Measurements from ENCODE around the gene PRSS22.

Gene PRSS22

GRCh38 chr16:2879854-2880508, 22.0 kb upstream of the PRSS22 start:
- DNase-seq = no peak

- peak; percentile 80 for DNase-seq
Measured at GRCh38 chr16:2874912-2875362, 17.0 kb upstream of the PRSS22 start.

GRCh38 chr16:2874032-2874911, 16.3 kb upstream of the PRSS22 start:
- DNase-seq = no peak

- DNase-seq = no peak
Measured at GRCh38 chr16:2871926-2872325, 14.0 kb upstream of the PRSS22 start.

- DNase-seq = peak; percentile 97
Measured at GRCh38 chr16:2867987-2868789, 10.2 kb upstream of the PRSS22 start.

- no peak for DNase-seq
Measured at GRCh38 chr16:2867661-2867986, 9.7 kb upstream of the PRSS22 start.

- no peak for DNase-seq
Measured at GRCh38 chr16:2866431-2866830, 8.5 kb upstream of the PRSS22 start.

GRCh38 chr16:2865651-2866050, 7.7 kb upstream of the PRSS22 start:
- no peak for DNase-seq

- no peak for DNase-seq
Measured at GRCh38 chr16:2860826-2861567, 3.0 kb upstream of the PRSS22 start.

- DNase-seq = no peak
Measured at GRCh38 chr16:2859686-2860265, 1.8 kb upstream of the PRSS22 start.

GRCh38 chr16:2858245-2859025, 465 bp upstream of the PRSS22 start:
- DNase-seq = no peak

- DNase-seq = no peak
Measured at GRCh38 chr16:2856686-2857450, 1.1 kb downstream of the PRSS22 start.

- no peak for DNase-seq
Measured at GRCh38 chr16:2856061-2856670, 1.8 kb downstream of the PRSS22 start.

GRCh38 chr16:2855536-2855935, 2.4 kb downstream of the PRSS22 start:
- no peak for DNase-seq

GRCh38 chr16:2854700-2855309, 3.2 kb downstream of the PRSS22 start:
- DNase-seq = no peak

- no peak for DNase-seq
Measured at GRCh38 chr16:2853531-2854073, 4.4 kb downstream of the PRSS22 start.

- no peak for DNase-seq
Measured at GRCh38 chr16:2852731-2853507, 5.1 kb downstream of the PRSS22 start.

GRCh38 chr16:2852003-2852730, 5.8 kb downstream of the PRSS22 start:
- DNase-seq = no peak
